Smooth muscle cell (in vitro differentiated cells): ENCODE data around the gene TPRG1. TPM values are rescaled to one million over a fixed set of nuclear protein-coding genes. Genes with fewer than 3 reads are reported as not detected.

Source experiments
- DNase-seq: peaks from one replicate; lab custom pipeline; 2025; ENCODE audit not compliant: unreplicated experiment; lab: John Stamatoyannopoulos, UW
- H2AFZ ChIP-seq: fragments of 200-600 bp; sonication (generic); 2 replicates; pipeline ENCODE4 v1.6.0; 2016; ENCODE audit warnings: antibody characterized with exemption, low read depth, mild to moderate bottlenecking
- H3F3A ChIP-seq: fragments of 200-600 bp; sonication (generic); 2 replicates; pipeline ENCODE4 v1.6.0; 2017; ENCODE audit warnings: antibody characterized with exemption, low read depth
- H3K27ac ChIP-seq: fragments of 200-600 bp; sonication (generic); 2 replicates; pipeline ENCODE4 v1.5.1; 2016; ENCODE audit warnings: low read depth, mild to moderate bottlenecking
- H3K27me3 ChIP-seq: fragments of 200-600 bp; sonication (generic); 2 replicates; pipeline ENCODE4 v1.6.1; 2016; ENCODE audit warnings: low read depth, mild to moderate bottlenecking
- H3K36me3 ChIP-seq: fragments of 200-600 bp; sonication (generic); 2 replicates; pipeline ENCODE4 v1.5.1; 2016; ENCODE audit warnings: low read depth
- H3K4me1 ChIP-seq: fragments of 200-600 bp; sonication (generic); 2 replicates; pipeline ENCODE4 v1.5.1; 2016; ENCODE audit warnings: low read depth
- H3K4me2 ChIP-seq: fragments of 200-600 bp; sonication (generic); 2 replicates; pipeline ENCODE4 v1.6.0; 2016; ENCODE audit warnings: mild to moderate bottlenecking
- H3K4me3 ChIP-seq: fragments of 200-600 bp; sonication (generic); 2 replicates; pipeline ENCODE4 v1.5.1; 2016; ENCODE audit warnings: mild to moderate bottlenecking
- H3K79me2 ChIP-seq: fragments of 200-600 bp; sonication (generic); 2 replicates; pipeline ENCODE4 v1.6.0; 2016; ENCODE audit warnings: low read depth, mild to moderate bottlenecking
- H3K9ac ChIP-seq: fragments of 200-600 bp; sonication (generic); 2 replicates; pipeline ENCODE4 v1.6.0; 2016; ENCODE audit warnings: low read depth
- H3K9me3 ChIP-seq: fragments of 200-600 bp; sonication (generic); replicated peaks from 2 replicates; pipeline ENCODE4 v1.5.1; 2016; ENCODE audit warnings: low read depth
- H4K20me1 ChIP-seq: fragments of 200-600 bp; sonication (generic); 2 replicates; pipeline ENCODE4 v1.6.0; 2016; ENCODE audit warnings: low read depth
- CTCF ChIP-seq: fragments of 200-600 bp; sonication (generic); IDR thresholded peaks from 2 replicates; pipeline ENCODE4 v1.5.1; 2017; ENCODE audit warnings: borderline replicate concordance, mild to moderate bottlenecking, antibody characterized with exemption; ENCODE audit not compliant: insufficient read depth, poor library complexity, severe bottlenecking
- WGBS: methylation state at CpG from one replicate; pipeline ENCODE4 v1.1.7; 2016; ENCODE audit warnings: low lambda C conversion rate; 5-methylcytosine and 5-hydroxymethylcytosine counted together
- polyA plus RNA-seq: library from polyadenylated mRNA; unstranded; fragments of >200 nt; fragmentation: Nextera tagmentation; extraction: Ambion mirVana; gene quantifications from 2 replicates; pipeline ENCODE4 v1.2.1, GENCODE V29; 2016
- total RNA-seq: library from RNA; depleted of rRNA; stranded (reverse); fragments of >200 nt; gene quantifications from 2 replicates; pipeline ENCODE4 v1.2.3, GENCODE V29; 2014

TPRG1 gene
- total and polyA plus RNA-seq, 2 experiments from 2014 or later, result 0.65 to 3.2 TPM

- H3K9ac ChIP-seq, result no peak overlapping the region
- H4K20me1 ChIP-seq, result no peaks in the 10 kb centered on the region
- H3K4me2 ChIP-seq, result no peak overlapping the region
- no peak for DNase-seq
- H3K4me1 ChIP-seq, result no peaks in the 10 kb centered on the region
- H3K27me3 ChIP-seq, result no peaks in the 10 kb centered on the region
- TF ChIP-seq CTCF, result no peak
- no peaks in the 10 kb centered on the region for H3F3A ChIP-seq
- no peak overlapping the region for H3K4me3 ChIP-seq
- H2AFZ ChIP-seq, result no peak overlapping the region
- peaks cover 10% of the 10 kb centered on the region for H3K9me3 ChIP-seq
- H3K36me3 ChIP-seq, result no peaks in the 10 kb centered on the region
- no peak overlapping the region for H3K27ac ChIP-seq
- no peaks in the 10 kb centered on the region for H3K79me2 ChIP-seq
Measured at GRCh38 chr3:189192725-189193124, 21.0 kb downstream of the TPRG1 start.

- no peaks in the 10 kb centered on the region for H3K36me3 ChIP-seq
- DNase-seq, result no peak
- no peak overlapping the region for H3K9ac ChIP-seq
- H3K27ac ChIP-seq, result no peak overlapping the region
- TF ChIP-seq CTCF, result no peak
- no peak overlapping the region for H2AFZ ChIP-seq
- 90% methylated on average over 5 of the region's 5 CpGs for WGBS
- H3K79me2 ChIP-seq, result no peaks in the 10 kb centered on the region
- peaks cover 10% of the 10 kb centered on the region for H3K9me3 ChIP-seq
- H3F3A ChIP-seq, result no peaks in the 10 kb centered on the region
- H4K20me1 ChIP-seq, result no peaks in the 10 kb centered on the region
- H3K4me3 ChIP-seq, result no peak overlapping the region
- no peaks in the 10 kb centered on the region for H3K4me1 ChIP-seq
- H3K27me3 ChIP-seq, result no peaks in the 10 kb centered on the region
- H3K4me2 ChIP-seq, result no peak overlapping the region
Measured at GRCh38 chr3:189195302-189195701, 23.5 kb downstream of the TPRG1 start.

GRCh38 chr3:189202106-189202505 is 30.3 kb downstream of the TPRG1 start:
- H3K4me3 ChIP-seq, result no peak overlapping the region
- H3K27ac ChIP-seq, result no peak overlapping the region
- no peak overlapping the region for H3K4me2 ChIP-seq
- no peak for TF ChIP-seq CTCF
- H3K36me3 ChIP-seq, result no peaks in the 10 kb centered on the region
- no peak overlapping the region for H3K9ac ChIP-seq
- 92% methylated on average over 6 of the region's 6 CpGs for whole genome bisulfite sequencing
- H3K79me2 ChIP-seq, result no peaks in the 10 kb centered on the region
- H3K4me1 ChIP-seq, result no peaks in the 10 kb centered on the region
- H3K27me3 ChIP-seq, result no peaks in the 10 kb centered on the region
- no peak overlapping the region for H2AFZ ChIP-seq
- no peaks in the 10 kb centered on the region for H3K9me3 ChIP-seq
- H4K20me1 ChIP-seq, result no peaks in the 10 kb centered on the region
- DNase-seq, result no peak
- H3F3A ChIP-seq, result no peaks in the 10 kb centered on the region

- H4K20me1 ChIP-seq, result no peaks in the 10 kb centered on the region
- H3K27ac ChIP-seq, result no peak overlapping the region
- H3K27me3 ChIP-seq, result no peaks in the 10 kb centered on the region
- no peaks in the 10 kb centered on the region for H3K36me3 ChIP-seq
- H2AFZ ChIP-seq, result no peak overlapping the region
- TF ChIP-seq CTCF, result no peak
- no peak overlapping the region for H3K9ac ChIP-seq
- H3K4me2 ChIP-seq, result no peak overlapping the region
- H3K4me3 ChIP-seq, result no peak overlapping the region
- no peaks in the 10 kb centered on the region for H3K9me3 ChIP-seq
- no peaks in the 10 kb centered on the region for H3K4me1 ChIP-seq
- DNase-seq, result no peak
- H3F3A ChIP-seq, result no peaks in the 10 kb centered on the region
- 82% methylated on average over 6 of the region's 6 CpGs for WGBS
- no peaks in the 10 kb centered on the region for H3K79me2 ChIP-seq
Measured at GRCh38 chr3:189202583-189202982, 30.8 kb downstream of the TPRG1 start.
